A673 (cell line): ENCODE data around the gene C1orf35. TPM values are rescaled to one million over a fixed set of nuclear protein-coding genes. Genes with fewer than 3 reads are reported as not detected.

ENCODE experiments used
- BruUV-seq: library from RNA; stranded (reverse); fragments of 400-500 nt; replicated peaks from 2 replicates; lab custom pipeline; 2021; lab: Mats Ljungman, UMichigan
- CTCF ChIA-PET: fragments of 300-600 bp; sonication (Branson Sonifier 250); formaldehyde crosslinking; loops from one replicate; lab custom pipeline; 2022; ENCODE audit warnings: antibody characterized with exemption; lab: Charles Lee
- POLR2A ChIA-PET: fragments of 300-600 bp; sonication (Branson Sonifier 250); formaldehyde crosslinking; loops from one replicate; lab custom pipeline; 2022; ENCODE audit warnings: antibody characterized with exemption; ENCODE audit not compliant: low non-redundant PET; lab: Charles Lee
- DNase-seq: peaks from one replicate; pipeline ENCODE4 v3.0.0-alpha.2; 2015; ENCODE audit warnings: low spot score
- H3K27ac ChIP-seq: fragments of 200-600 bp; sonication (generic); 2 replicates; pipeline ENCODE4 v1.5.1; 2016; ENCODE audit warnings: mixed run types, low read depth, mild to moderate bottlenecking, mixed read lengths, antibody characterized with exemption, low read length; ENCODE audit not compliant: poor library complexity, severe bottlenecking
- H3K27me3 ChIP-seq: fragments of 200-600 bp; sonication (generic); replicated peaks from 2 replicates; pipeline ENCODE4 v1.6.1; 2017; ENCODE audit warnings: mixed run types, low read depth, mild to moderate bottlenecking, mixed read lengths, antibody characterized with exemption, low read length; ENCODE audit not compliant: insufficient read depth, poor library complexity
- H3K36me3 ChIP-seq: fragments of 200-600 bp; sonication (generic); 2 replicates; pipeline ENCODE4 v1.6.1; 2016; ENCODE audit warnings: mixed run types, mild to moderate bottlenecking, mixed read lengths, antibody characterized with exemption, low read length; ENCODE audit not compliant: insufficient read depth, poor library complexity, severe bottlenecking
- H3K4me1 ChIP-seq: fragments of 200-600 bp; sonication (generic); 2 replicates; pipeline ENCODE4 v1.6.1; 2017; ENCODE audit warnings: mixed run types, mild to moderate bottlenecking, mixed read lengths, antibody characterized with exemption, low read length; ENCODE audit not compliant: insufficient read depth, poor library complexity, severe bottlenecking
- H3K4me3 ChIP-seq: fragments of 200-600 bp; sonication (generic); 2 replicates; pipeline ENCODE4 v1.5.1; 2016; ENCODE audit warnings: low read depth, mixed run types, mild to moderate bottlenecking, mixed read lengths, low read length; ENCODE audit not compliant: poor library complexity, severe bottlenecking
- H3K9me3 ChIP-seq: fragments of 200-600 bp; sonication (generic); 2 replicates; pipeline ENCODE4 v1.6.1; 2016; ENCODE audit warnings: mixed run types, low read depth, mild to moderate bottlenecking, mixed read lengths, antibody characterized with exemption, low read length; ENCODE audit not compliant: poor library complexity, severe bottlenecking
- CTCF ChIP-seq: fragments of 300-800, 200-600 bp; sonication (generic); conservative IDR thresholded peaks from 2 replicates; pipeline ENCODE4 v1.5.1; 2017; ENCODE audit warnings: low read depth, mild to moderate bottlenecking, antibody characterized with exemption, low read length, moderate library complexity, mixed read lengths
- EZH2 ChIP-seq: fragments of 200-600 bp; sonication (generic); IDR thresholded peaks from 2 replicates; pipeline ENCODE4 v1.6.1; 2017; ENCODE audit warnings: borderline replicate concordance, low read depth, mild to moderate bottlenecking, mixed read lengths, antibody characterized with exemption, low read length; ENCODE audit not compliant: poor library complexity, severe bottlenecking
- intact Hi-C: fragments of 100-400 bp; cut with micrococcal nuclease; formaldehyde crosslinking; loops from one replicate; pipeline ENCODE4 v1.10.0; 2022; ENCODE audit not compliant: unreplicated experiment
- total RNA-seq: library from RNA; stranded (reverse); gene quantifications from 2 replicates; pipeline ENCODE4 v1.2.3, GENCODE V29; 2021

Gene C1orf35
- total RNA-seq, 1 experiment from 2014 or later, result 27.5 TPM

GRCh38 chr1:228084797-228085196 lies 18.3 kb downstream of the C1orf35 start:
- intact Hi-C loops, result no loop called here
- peak overlapping the region; percentile 98 for H3K27ac ChIP-seq
- ChIA-PET POLR2A (no interaction called here), CTCF (no interaction called here)
- H3K4me3 ChIP-seq, result peak overlapping the region; percentile 98
- peaks cover 25% of the 10 kb centered on the region for H3K4me1 ChIP-seq
- no peak for DNase-seq
- no peaks in the 10 kb centered on the region for H3K9me3 ChIP-seq
- TF ChIP-seq CTCF (no peak), EZH2 (no peak)
- H3K27me3 ChIP-seq, result no peaks in the 10 kb centered on the region
- no TSS peak for BruUV-seq
- H3K36me3 ChIP-seq, result peaks cover 14% of the 10 kb centered on the region

- ChIA-PET POLR2A (no interaction called here), CTCF (no interaction called here)
- BruUV-seq, result no TSS peak
- no peaks in the 10 kb centered on the region for H3K27me3 ChIP-seq
- TF ChIP-seq CTCF (no peak), EZH2 (no peak)
- peak overlapping the region; percentile 98 for H3K4me3 ChIP-seq
- H3K36me3 ChIP-seq, result peaks cover 14% of the 10 kb centered on the region
- H3K4me1 ChIP-seq, result peaks cover 25% of the 10 kb centered on the region
- no peaks in the 10 kb centered on the region for H3K9me3 ChIP-seq
- intact Hi-C loops, result no loop called here
- H3K27ac ChIP-seq, result peak overlapping the region; percentile 98
- no peak for DNase-seq
These were observed 18.8 kb downstream of the C1orf35 start for GRCh38 chr1:228084325-228084724.

- TF ChIP-seq EZH2 (no peak), CTCF (no peak)
- H3K27me3 ChIP-seq, result no peaks in the 10 kb centered on the region
- BruUV-seq, result TSS peak; percentile 34
- H3K4me1 ChIP-seq, result peaks cover 25% of the 10 kb centered on the region
- no peaks in the 10 kb centered on the region for H3K9me3 ChIP-seq
- ChIA-PET POLR2A (no interaction called here), CTCF (no interaction called here)
- H3K4me3 ChIP-seq, result peak overlapping the region; percentile 98
- peak overlapping the region; percentile 98 for H3K27ac ChIP-seq
- H3K36me3 ChIP-seq, result peaks cover 11% of the 10 kb centered on the region
- intact Hi-C loops, result no loop called here
- no peak for DNase-seq
These were observed 19.2 kb downstream of the C1orf35 start for GRCh38 chr1:228083871-228084278.
